HepG2 (cell line): ENCODE measurements around the gene KATNB1. TPM values are rescaled to one million over a fixed set of nuclear protein-coding genes. Genes with fewer than 3 reads are reported as not detected.

Source experiments
- ESRRA ChIP-seq: sonication (generic); formaldehyde crosslinking; IDR thresholded peaks from 2 replicates; pipeline ENCODE4 v1.5.1; 2020; ENCODE audit warnings: mild to moderate bottlenecking, low read depth, missing genetic modification reagents
- MAZ ChIP-seq, 2 experiments: sonication (generic) in 1 of 2; formaldehyde crosslinking in 1 of 2; IDR thresholded peaks; 2 replicates each; pipeline versions ENCODE4 v1.5.0 to v1.6.1; 2012 to 2020; ENCODE audit warnings: low read depth in 2 of 2, mild to moderate bottlenecking in 2 of 2, borderline replicate concordance in 1 of 2, improper control_type of control experiment in 1 of 2, low read length in 1 of 2, missing genetic modification reagents in 1 of 2, moderate library complexity in 1 of 2
- MIER2 ChIP-seq: IDR thresholded peaks from 2 replicates; pipeline ENCODE4 v1.6.1; 2016; ENCODE audit warnings: missing biosample characterization, missing genetic modification reagents
- MZF1 ChIP-seq: sonication (generic); formaldehyde crosslinking; IDR thresholded peaks from 2 replicates; pipeline ENCODE4 v1.8.1; 2023; ENCODE audit warnings: mild to moderate bottlenecking, missing genetic modification reagents, borderline replicate concordance
- NCOR1 ChIP-seq: fragments of 200-600 bp; sonication (generic); IDR thresholded peaks from 2 replicates; pipeline ENCODE4 v1.7.0; 2017; ENCODE audit warnings: antibody characterized with exemption, low read length, borderline replicate concordance
- NR1H2 ChIP-seq: sonication (generic); formaldehyde crosslinking; IDR thresholded peaks from 2 replicates; pipeline ENCODE4 v1.8.1; 2022; ENCODE audit warnings: low read depth, missing genetic modification reagents, borderline replicate concordance
- SAP130 ChIP-seq: IDR thresholded peaks from 2 replicates; pipeline ENCODE4 v1.6.1; 2016; ENCODE audit warnings: low read depth
- SMAD1 ChIP-seq: sonication (generic); formaldehyde crosslinking; IDR thresholded peaks from 2 replicates; pipeline ENCODE4 v1.4.0; 2020; ENCODE audit warnings: missing genetic modification reagents, low read depth, mild to moderate bottlenecking, borderline replicate concordance
- SRSF4 ChIP-seq: fragments of 200-400 bp; formaldehyde crosslinking; IDR thresholded peaks from one replicate; pipeline ENCODE4 v1.6.1; 2018; ENCODE audit warnings: mild to moderate bottlenecking, low read depth, low read length, moderate library complexity; ENCODE audit not compliant: poor library complexity, severe bottlenecking
- TEAD3 ChIP-seq: optimal IDR thresholded peaks from 2 replicates; pipeline ENCODE3; 2016; ENCODE audit warnings: borderline replicate concordance
- ZC3H13 ChIP-seq: sonication (generic); formaldehyde crosslinking; IDR thresholded peaks from 2 replicates; pipeline ENCODE4 v1.8.1; 2023; ENCODE audit warnings: mild to moderate bottlenecking, missing genetic modification reagents, moderate library complexity
- ZFP90 ChIP-seq: sonication (generic); formaldehyde crosslinking; IDR thresholded peaks from 2 replicates; pipeline ENCODE4 v1.8.0; 2022; ENCODE audit warnings: missing genetic modification reagents, mild to moderate bottlenecking, inconsistent platforms, borderline replicate concordance
- ZNF160 ChIP-seq: sonication (generic); formaldehyde crosslinking; IDR thresholded peaks from 2 replicates; pipeline ENCODE4 v1.8.0; 2022; ENCODE audit warnings: mild to moderate bottlenecking, inconsistent platforms, missing genetic modification reagents
- ZNF792 ChIP-seq: IDR thresholded peaks from 2 replicates; pipeline ENCODE4 v1.6.1; 2016
- ZNF850 ChIP-seq: sonication (generic); formaldehyde crosslinking; conservative IDR thresholded peaks from 2 replicates; pipeline ENCODE4 v1.9.0; 2021; ENCODE audit warnings: mild to moderate bottlenecking, missing genetic modification reagents
- polyA plus RNA-seq, 8 experiments: library from polyadenylated mRNA; depleted of rRNA in 3 of 8; stranded (reverse) in 7 of 8; unstranded in 1 of 8; fragments of >200 nt; fragmentation: Illumina TruSeq in 4 of 8; extraction: Trizol in 4 of 8; gene quantifications; 2 replicates each; pipeline versions ENCODE4 v1.2.1 to v1.2.3, GENCODE V29; 2011 to 2016; ENCODE audit warnings: low read depth in 4 of 8, missing spikeins in 1 of 8, mixed read lengths in 1 of 8; ENCODE audit not compliant: insufficient read depth in 1 of 8
- total RNA-seq, 5 experiments: library from RNA; depleted of rRNA; stranded (reverse); fragments of >200 nt; fragmentation: Illumina TruSeq; extraction: Trizol; gene quantifications; 2 replicates each; pipeline ENCODE4 v1.2.3, GENCODE V29; 2016; ENCODE audit warnings: low read depth in 1 of 5
- TF ChIP-seq, protein P1 (sequence below): sonication (generic); formaldehyde crosslinking; IDR thresholded peaks from 2 replicates; pipeline ENCODE4 v1.4.0; 2020; ENCODE audit warnings: mild to moderate bottlenecking, missing genetic modification reagents
- TF ChIP-seq, protein P2 (sequence below): sonication (generic); formaldehyde crosslinking; conservative IDR thresholded peaks from 2 replicates; pipeline ENCODE4 v1.8.1; 2023; ENCODE audit warnings: missing genetic modification reagents
- TF ChIP-seq, protein P3 (sequence below): sonication (generic); formaldehyde crosslinking; IDR thresholded peaks from 2 replicates; pipeline ENCODE4; 2020; ENCODE audit warnings: missing genetic modification reagents, mild to moderate bottlenecking, borderline replicate concordance

Gene KATNB1
- total and polyA plus RNA-seq, 2 of the 13 experiments (the other 11 are each of a cell fraction or from before 2014, with no cell fraction given), result 31.5 to 43.5 TPM

DNA sequence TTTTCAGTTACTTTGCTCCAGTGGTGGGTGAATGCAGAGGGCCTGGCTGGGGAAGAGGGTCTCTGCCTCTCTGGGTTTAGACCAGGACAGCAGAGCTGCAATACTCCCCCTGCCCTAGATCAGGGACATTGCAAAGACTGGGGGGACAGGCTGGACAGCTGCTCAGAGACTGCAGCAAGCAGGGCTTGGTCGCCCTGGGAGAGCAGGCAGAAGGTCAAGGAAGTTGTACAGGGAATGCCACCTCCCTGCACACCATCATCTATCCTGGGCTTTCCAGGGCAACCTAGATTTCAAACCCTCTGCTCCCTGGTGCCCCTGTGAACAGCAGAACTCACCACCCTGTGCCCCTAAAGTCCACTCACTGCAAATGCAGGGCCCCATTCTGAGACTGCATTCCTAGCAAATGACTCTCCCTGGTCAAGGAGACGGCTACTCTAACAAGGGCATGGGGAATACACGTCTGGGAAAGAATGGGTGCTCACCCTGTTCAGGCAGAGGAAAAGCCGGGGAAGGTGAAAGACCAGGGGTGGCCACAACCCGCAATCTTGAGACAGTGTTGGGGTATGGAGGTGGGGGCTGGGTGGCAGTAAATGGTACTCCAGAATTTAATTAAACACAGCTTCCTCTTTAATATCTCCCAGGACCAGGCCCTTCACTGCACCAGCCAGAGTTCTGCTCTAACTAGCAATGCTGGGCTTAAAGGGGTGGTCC lies 65.7 kb downstream of the KATNB1 start (continued):
- TF ChIP-seq, protein P1, sequence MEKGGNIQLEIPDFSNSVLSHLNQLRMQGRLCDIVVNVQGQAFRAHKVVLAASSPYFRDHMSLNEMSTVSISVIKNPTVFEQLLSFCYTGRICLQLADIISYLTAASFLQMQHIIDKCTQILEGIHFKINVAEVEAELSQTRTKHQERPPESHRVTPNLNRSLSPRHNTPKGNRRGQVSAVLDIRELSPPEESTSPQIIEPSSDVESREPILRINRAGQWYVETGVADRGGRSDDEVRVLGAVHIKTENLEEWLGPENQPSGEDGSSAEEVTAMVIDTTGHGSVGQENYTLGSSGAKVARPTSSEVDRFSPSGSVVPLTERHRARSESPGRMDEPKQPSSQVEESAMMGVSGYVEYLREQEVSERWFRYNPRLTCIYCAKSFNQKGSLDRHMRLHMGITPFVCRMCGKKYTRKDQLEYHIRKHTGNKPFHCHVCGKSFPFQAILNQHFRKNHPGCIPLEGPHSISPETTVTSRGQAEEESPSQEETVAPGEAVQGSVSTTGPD (CRISPR knock-in tag), result no peak
- no peak for TF ChIP-seq ESRRA (CRISPR knock-in tag)
- no peak for TF ChIP-seq ZNF792 (CRISPR knock-in tag)
- no peak for TF ChIP-seq NCOR1
- TF ChIP-seq SAP130 (CRISPR knock-in tag), result peak; percentile 9; the same call in 1 of the 2 replicates
- no peak for TF ChIP-seq ZNF850 (CRISPR knock-in tag)
- TF ChIP-seq MIER2 (CRISPR knock-in tag), result no peak
- peak; percentile 85 for TF ChIP-seq TEAD3 (CRISPR knock-in tag)
- no peak for TF ChIP-seq SMAD1 (CRISPR knock-in tag)
- no peak for TF ChIP-seq MZF1 (CRISPR knock-in tag)
- TF ChIP-seq NR1H2 (CRISPR knock-in tag), result no peak
- TF ChIP-seq ZFP90 (CRISPR knock-in tag), result 0 out of 2 replicates have a peak, but pooled peaks have one; percentile 0
- TF ChIP-seq, protein P2, sequence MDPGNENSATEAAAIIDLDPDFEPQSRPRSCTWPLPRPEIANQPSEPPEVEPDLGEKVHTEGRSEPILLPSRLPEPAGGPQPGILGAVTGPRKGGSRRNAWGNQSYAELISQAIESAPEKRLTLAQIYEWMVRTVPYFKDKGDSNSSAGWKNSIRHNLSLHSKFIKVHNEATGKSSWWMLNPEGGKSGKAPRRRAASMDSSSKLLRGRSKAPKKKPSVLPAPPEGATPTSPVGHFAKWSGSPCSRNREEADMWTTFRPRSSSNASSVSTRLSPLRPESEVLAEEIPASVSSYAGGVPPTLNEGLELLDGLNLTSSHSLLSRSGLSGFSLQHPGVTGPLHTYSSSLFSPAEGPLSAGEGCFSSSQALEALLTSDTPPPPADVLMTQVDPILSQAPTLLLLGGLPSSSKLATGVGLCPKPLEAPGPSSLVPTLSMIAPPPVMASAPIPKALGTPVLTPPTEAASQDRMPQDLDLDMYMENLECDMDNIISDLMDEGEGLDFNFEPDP (CRISPR knock-in tag), result no peak
- no peak for TF ChIP-seq ZNF160 (CRISPR knock-in tag)
- no peak for TF ChIP-seq MAZ (IDR thresholded peaks at IDR 0.05; ENCODE audit: borderline replicate concordance, low read depth, low read length)
- no peak for TF ChIP-seq MAZ (CRISPR knock-in tag; IDR thresholded peaks at IDR 0.05; ENCODE audit: low read depth)
- TF ChIP-seq ZC3H13 (CRISPR knock-in tag), result no peak
- TF ChIP-seq SRSF4, result no peak
- TF ChIP-seq, protein P3, sequence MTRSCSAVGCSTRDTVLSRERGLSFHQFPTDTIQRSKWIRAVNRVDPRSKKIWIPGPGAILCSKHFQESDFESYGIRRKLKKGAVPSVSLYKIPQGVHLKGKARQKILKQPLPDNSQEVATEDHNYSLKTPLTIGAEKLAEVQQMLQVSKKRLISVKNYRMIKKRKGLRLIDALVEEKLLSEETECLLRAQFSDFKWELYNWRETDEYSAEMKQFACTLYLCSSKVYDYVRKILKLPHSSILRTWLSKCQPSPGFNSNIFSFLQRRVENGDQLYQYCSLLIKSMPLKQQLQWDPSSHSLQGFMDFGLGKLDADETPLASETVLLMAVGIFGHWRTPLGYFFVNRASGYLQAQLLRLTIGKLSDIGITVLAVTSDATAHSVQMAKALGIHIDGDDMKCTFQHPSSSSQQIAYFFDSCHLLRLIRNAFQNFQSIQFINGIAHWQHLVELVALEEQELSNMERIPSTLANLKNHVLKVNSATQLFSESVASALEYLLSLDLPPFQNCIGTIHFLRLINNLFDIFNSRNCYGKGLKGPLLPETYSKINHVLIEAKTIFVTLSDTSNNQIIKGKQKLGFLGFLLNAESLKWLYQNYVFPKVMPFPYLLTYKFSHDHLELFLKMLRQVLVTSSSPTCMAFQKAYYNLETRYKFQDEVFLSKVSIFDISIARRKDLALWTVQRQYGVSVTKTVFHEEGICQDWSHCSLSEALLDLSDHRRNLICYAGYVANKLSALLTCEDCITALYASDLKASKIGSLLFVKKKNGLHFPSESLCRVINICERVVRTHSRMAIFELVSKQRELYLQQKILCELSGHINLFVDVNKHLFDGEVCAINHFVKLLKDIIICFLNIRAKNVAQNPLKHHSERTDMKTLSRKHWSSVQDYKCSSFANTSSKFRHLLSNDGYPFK (CRISPR knock-in tag), result peak; percentile 55; the same call in 1 of the 2 replicates
